Rectal smooth muscle tissue (tissue), 1 donor: ENCODE measurements around the gene CTSO.
"Not testable (repeated sequence)": the region's sequence is repeated elsewhere in the genome, so short reads cannot be mapped to it uniquely, and the experiment has no call there.

Experiments used
- H3K27ac ChIP-seq: one replicate; pipeline ENCODE4 v1.7.0; 2013; ENCODE audit warnings: low read depth, low read length, inconsistent platforms
- H3K27me3 ChIP-seq: one replicate; pipeline ENCODE4 v1.7.0; 2013; ENCODE audit warnings: low read length; ENCODE audit not compliant: control insufficient read depth, insufficient read depth
- H3K36me3 ChIP-seq: one replicate; pipeline ENCODE4 v1.7.0; 2013; ENCODE audit warnings: low read length; ENCODE audit not compliant: control insufficient read depth, insufficient read depth
- H3K4me1 ChIP-seq: one replicate; pipeline ENCODE4 v1.7.0; 2013; ENCODE audit warnings: low read length; ENCODE audit not compliant: control insufficient read depth, insufficient read depth
- H3K4me3 ChIP-seq: one replicate; pipeline ENCODE4 v1.7.0; 2013; ENCODE audit warnings: low read length
- H3K9ac ChIP-seq: one replicate; pipeline ENCODE4 v1.7.0; 2013; ENCODE audit warnings: low read length

Gene CTSO

GRCh38 chr4:155914782-155915181 is 38.9 kb downstream of the CTSO start:
- no peaks in the 10 kb centered on the region for H3K27me3 ChIP-seq
- H3K4me1 ChIP-seq: no peaks in the 10 kb centered on the region
- H3K36me3 ChIP-seq: no peaks in the 10 kb centered on the region
- H3K9ac ChIP-seq: no peak overlapping the region
- no peak overlapping the region for H3K4me3 ChIP-seq
- H3K27ac ChIP-seq: no peak overlapping the region

- H3K9ac ChIP-seq: no peak overlapping the region
- H3K27me3 ChIP-seq: no peaks in the 10 kb centered on the region
- H3K4me3 ChIP-seq: no peak overlapping the region
- H3K4me1 ChIP-seq: no peaks in the 10 kb centered on the region
- no peak overlapping the region for H3K27ac ChIP-seq
- no peaks in the 10 kb centered on the region for H3K36me3 ChIP-seq
These were observed 41.8 kb downstream of the CTSO start for GRCh38 chr4:155911905-155912304.

- no peak overlapping the region for H3K27ac ChIP-seq
- H3K4me3 ChIP-seq: no peak overlapping the region
- no peaks in the 10 kb centered on the region for H3K36me3 ChIP-seq
- no peaks in the 10 kb centered on the region for H3K4me1 ChIP-seq
- no peak overlapping the region for H3K9ac ChIP-seq
- H3K27me3 ChIP-seq: no peaks in the 10 kb centered on the region
These were observed 43.9 kb downstream of the CTSO start for GRCh38 chr4:155909615-155910226.

GRCh38 chr4:155908187-155909139 is 45.2 kb downstream of the CTSO start:
- Histone ChIP-seq H3K4me3 (no peak overlapping the region), H3K27ac (no peak overlapping the region), H3K4me1 (no peaks in the 10 kb centered on the region), H3K36me3 (no peaks in the 10 kb centered on the region), H3K9ac (no peak overlapping the region), H3K27me3 (no peaks in the 10 kb centered on the region)

GRCh38 chr4:155907556-155907955 is 46.1 kb downstream of the CTSO start:
- Histone ChIP-seq H3K27ac (no peak overlapping the region), H3K27me3 (no peaks in the 10 kb centered on the region), H3K4me3 (no peak overlapping the region), H3K4me1 (no peaks in the 10 kb centered on the region), H3K9ac (no peak overlapping the region), H3K36me3 (no peaks in the 10 kb centered on the region)

- Histone ChIP-seq H3K4me1 (no peaks in the 10 kb centered on the region), H3K27me3 (no peaks in the 10 kb centered on the region), H3K9ac (no peak overlapping the region), H3K4me3 (no peak overlapping the region), H3K36me3 (no peaks in the 10 kb centered on the region), H3K27ac (no peak overlapping the region)
These were observed 47.0 kb downstream of the CTSO start for GRCh38 chr4:155906554-155907247.

GRCh38 chr4:155904331-155904730 is 49.3 kb downstream of the CTSO start:
- Histone ChIP-seq H3K4me3 (no peak overlapping the region), H3K4me1 (no peaks in the 10 kb centered on the region), H3K9ac (no peak overlapping the region), H3K27ac (no peak overlapping the region), H3K36me3 (no peaks in the 10 kb centered on the region), H3K27me3 (no peaks in the 10 kb centered on the region)

GRCh38 chr4:155903453-155903852 is 50.2 kb downstream of the CTSO start, which contains the start of gene TDO2:
Gene TDO2, plus strand, starts transcription at chr4:155903696. Its CDS starts 63 bp downstream, at chr4:155903759.
- Histone ChIP-seq H3K4me1 (no peaks in the 10 kb centered on the region), H3K27ac (no peak within 1 kb of the TSS), H3K9ac (no peak within 1 kb of the TSS), H3K27me3 (no peaks in the 10 kb centered on the region), H3K4me3 (no peak within 1 kb of the TSS), H3K36me3 (no peaks in the 10 kb centered on the region)

- Histone ChIP-seq H3K36me3 (no peaks in the 10 kb centered on the region), H3K4me1 (no peaks in the 10 kb centered on the region), H3K4me3 (no peak overlapping the region), H3K27me3 (no peaks in the 10 kb centered on the region), H3K27ac (no peak overlapping the region), H3K9ac (no peak overlapping the region)
These were observed 52.7 kb downstream of the CTSO start for GRCh38 chr4:155901013-155901412.

GRCh38 chr4:155900381-155900780 is 53.3 kb downstream of the CTSO start:
- no peak overlapping the region for H3K9ac ChIP-seq
- no peaks in the 10 kb centered on the region for H3K4me1 ChIP-seq
- H3K27me3 ChIP-seq: no peaks in the 10 kb centered on the region
- H3K27ac ChIP-seq: no peak overlapping the region
- H3K36me3 ChIP-seq: no peaks in the 10 kb centered on the region
- H3K4me3 ChIP-seq: no peak overlapping the region

- no peaks in the 10 kb centered on the region for H3K36me3 ChIP-seq
- no peak overlapping the region for H3K27ac ChIP-seq
- H3K27me3 ChIP-seq: no peaks in the 10 kb centered on the region
- H3K4me1 ChIP-seq: no peaks in the 10 kb centered on the region
- H3K4me3 ChIP-seq: no peak overlapping the region
- no peak overlapping the region for H3K9ac ChIP-seq
These were observed 53.8 kb downstream of the CTSO start for GRCh38 chr4:155899891-155900290.

- not testable (repeated sequence) for H3K4me3 ChIP-seq, H3K27me3 ChIP-seq, H3K36me3 ChIP-seq, H3K27ac ChIP-seq, H3K9ac ChIP-seq, H3K4me1 ChIP-seq
These were observed 55.3 kb downstream of the CTSO start for GRCh38 chr4:155898371-155898770.
